HL-60 (cell line): Measurements from ENCODE around the gene PLCG1.

Experiments used
- DNase-seq, 2 experiments: peaks; one replicate each; pipeline ENCODE4 v3.0.0-alpha.2; 2010 to 2020; ENCODE audit warnings: low read depth in 1 of 2, low spot score in 1 of 2
- H3K27ac ChIP-seq: fragments of 250-450 bp; sonication (Bioruptor Pico); replicated peaks from 2 replicates; pipeline ENCODE4 v1.5.1; 2020; ENCODE audit warnings: mild to moderate bottlenecking, moderate library complexity
- H3K27me3 ChIP-seq: fragments of 250-450 bp; sonication (Bioruptor Pico); 2 replicates; pipeline ENCODE4 v1.5.1; 2021; ENCODE audit warnings: mild to moderate bottlenecking, moderate library complexity; ENCODE audit not compliant: insufficient read depth, poor library complexity, severe bottlenecking
- H3K4me3 ChIP-seq: replicated peaks from 2 replicates; pipeline ENCODE4 v1.5.1; 2011; ENCODE audit warnings: mild to moderate bottlenecking, control low read depth, low read length; ENCODE audit not compliant: insufficient read depth
- GABPA ChIP-seq: IDR thresholded peaks from 2 replicates; pipeline ENCODE4 v1.6.1; 2012; ENCODE audit warnings: low read depth
- POLR2AphosphoS5 ChIP-seq: IDR thresholded peaks from 2 replicates; pipeline ENCODE4 v1.6.1; 2012; ENCODE audit warnings: low read depth
- REST ChIP-seq: IDR thresholded peaks from 2 replicates; pipeline ENCODE4 v1.6.1; 2012; ENCODE audit warnings: low read depth; ENCODE audit not compliant: insufficient replicate concordance
- SPI1 ChIP-seq: IDR thresholded peaks from 2 replicates; pipeline ENCODE4 v1.6.1; 2012; ENCODE audit warnings: low read depth, mild to moderate bottlenecking, borderline replicate concordance
- TF ChIP-seq, protein P1 (sequence below): IDR thresholded peaks from one replicate; pipeline ENCODE4 v1.5.1; 2011; ENCODE audit warnings: low read length, control low read depth, inconsistent platforms; ENCODE audit not compliant: insufficient read depth

PLCG1 gene

GRCh38 chr20:41163821-41164220 lies 26.5 kb downstream of the PLCG1 start:
- Histone ChIP-seq H3K4me3 (no peak overlapping the region), H3K27me3 (peaks cover 6% of the 10 kb centered on the region), H3K27ac (no peak overlapping the region)
- DNase-seq = no peak
- no peak for TF ChIP-seq SPI1
- TF ChIP-seq, protein P1, sequence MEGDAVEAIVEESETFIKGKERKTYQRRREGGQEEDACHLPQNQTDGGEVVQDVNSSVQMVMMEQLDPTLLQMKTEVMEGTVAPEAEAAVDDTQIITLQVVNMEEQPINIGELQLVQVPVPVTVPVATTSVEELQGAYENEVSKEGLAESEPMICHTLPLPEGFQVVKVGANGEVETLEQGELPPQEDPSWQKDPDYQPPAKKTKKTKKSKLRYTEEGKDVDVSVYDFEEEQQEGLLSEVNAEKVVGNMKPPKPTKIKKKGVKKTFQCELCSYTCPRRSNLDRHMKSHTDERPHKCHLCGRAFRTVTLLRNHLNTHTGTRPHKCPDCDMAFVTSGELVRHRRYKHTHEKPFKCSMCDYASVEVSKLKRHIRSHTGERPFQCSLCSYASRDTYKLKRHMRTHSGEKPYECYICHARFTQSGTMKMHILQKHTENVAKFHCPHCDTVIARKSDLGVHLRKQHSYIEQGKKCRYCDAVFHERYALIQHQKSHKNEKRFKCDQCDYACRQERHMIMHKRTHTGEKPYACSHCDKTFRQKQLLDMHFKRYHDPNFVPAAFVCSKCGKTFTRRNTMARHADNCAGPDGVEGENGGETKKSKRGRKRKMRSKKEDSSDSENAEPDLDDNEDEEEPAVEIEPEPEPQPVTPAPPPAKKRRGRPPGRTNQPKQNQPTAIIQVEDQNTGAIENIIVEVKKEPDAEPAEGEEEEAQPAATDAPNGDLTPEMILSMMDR = no peak
- no peak for TF ChIP-seq GABPA
- TF ChIP-seq POLR2AphosphoS5 = no peak
- TF ChIP-seq REST = no peak

- Histone ChIP-seq H3K27me3 (peaks cover 7% of the 10 kb centered on the region), H3K27ac (no peak overlapping the region), H3K4me3 (no peak overlapping the region)
- TF ChIP-seq, protein P1 = no peak
- TF ChIP-seq POLR2AphosphoS5 (no peak), GABPA (no peak), REST (no peak), SPI1 (no peak)
- DNase-seq = no peak
Observed at GRCh38 chr20:41165001-41165882, 27.9 kb downstream of the PLCG1 start.

DNA sequence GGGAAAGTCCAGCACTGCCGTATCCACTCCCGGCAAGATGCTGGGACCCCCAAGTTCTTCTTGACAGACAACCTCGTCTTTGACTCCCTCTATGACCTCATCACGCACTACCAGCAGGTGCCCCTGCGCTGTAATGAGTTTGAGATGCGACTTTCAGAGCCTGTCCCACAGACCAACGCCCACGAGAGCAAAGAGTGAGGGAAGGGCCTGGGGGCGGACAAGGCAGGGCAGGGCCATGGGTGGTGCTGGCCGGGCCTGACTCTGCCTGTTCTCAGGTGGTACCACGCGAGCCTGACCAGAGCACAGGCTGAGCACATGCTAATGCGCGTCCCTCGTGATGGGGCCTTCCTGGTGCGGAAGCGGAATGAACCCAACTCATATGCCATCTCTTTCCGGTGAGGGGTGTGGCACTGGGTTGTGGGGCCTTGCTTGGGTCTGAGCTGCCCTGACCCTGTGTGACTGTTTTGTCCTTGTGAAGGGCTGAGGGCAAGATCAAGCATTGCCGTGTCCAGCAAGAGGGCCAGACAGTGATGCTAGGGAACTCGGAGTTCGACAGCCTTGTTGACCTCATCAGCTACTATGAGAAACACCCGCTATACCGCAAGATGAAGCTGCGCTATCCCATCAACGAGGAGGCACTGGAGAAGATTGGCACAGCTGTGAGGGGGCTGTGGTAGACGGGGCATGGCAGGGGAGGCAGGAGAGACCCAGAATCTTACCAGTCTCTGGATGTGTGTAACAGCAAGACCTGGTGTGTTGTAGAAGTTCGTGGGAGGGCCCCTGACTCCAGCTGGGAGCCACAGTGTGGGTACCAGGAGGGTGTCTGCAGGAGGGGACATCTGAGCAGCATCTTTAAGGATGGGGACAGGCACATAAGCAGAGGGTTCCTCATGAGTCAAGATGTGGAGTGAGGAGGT lies 29.1 kb downstream of the PLCG1 start:
- Histone ChIP-seq H3K27me3 (peaks cover 10% of the 10 kb centered on the region), H3K27ac (no peak overlapping the region), H3K4me3 (no peak overlapping the region)
- TF ChIP-seq SPI1 = no peak
- TF ChIP-seq, protein P1 = no peak
- no peak for TF ChIP-seq POLR2AphosphoS5
- no peak for TF ChIP-seq GABPA
- TF ChIP-seq REST = no peak
- DNase-seq = no peak
